GM18861 (cell line): Measurements from ENCODE around the gene PTPN14.
A peak's percentile ranks its signal among the peaks of the same experiment; 100 is the strongest.

Experiments
- ATAC-seq: cut with Tn5 transposase; IDR thresholded peaks from one replicate; pipeline ENCODE4 v1.9.1; 2021; ENCODE audit not compliant: unreplicated experiment

The PTPN14 gene

GRCh38 chr1:214317734-214318133, 233.7 kb downstream of the PTPN14 start:
- ATAC-seq, result no peak

- ATAC-seq, result no peak
These were observed 234.1 kb downstream of the PTPN14 start for GRCh38 chr1:214317300-214317699.

DNA sequence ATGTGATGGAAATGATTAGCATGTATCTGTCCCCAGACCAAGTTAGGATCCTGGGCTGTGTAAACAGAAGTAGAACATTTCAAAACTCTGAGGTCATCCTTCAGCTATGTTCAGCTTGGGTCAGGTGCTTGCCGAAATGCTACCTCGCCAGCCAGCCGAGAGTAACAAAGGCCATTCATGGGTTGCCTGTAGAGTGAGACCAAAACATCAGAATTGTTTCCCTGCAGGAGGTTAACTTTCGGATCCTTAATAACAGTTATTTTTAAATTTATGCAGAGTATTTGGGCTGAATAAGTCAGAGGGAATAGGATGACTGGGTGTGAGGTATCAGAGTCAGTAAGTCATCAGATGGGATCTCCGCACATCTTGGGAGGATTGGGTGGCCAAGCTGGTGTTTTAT, 234.8 kb downstream of the PTPN14 start:
- no peak for ATAC-seq

GRCh38 chr1:214314178-214314843, 237.1 kb downstream of the PTPN14 start:
- no peak for ATAC-seq

- ATAC-seq, result no peak
These were observed 238.8 kb downstream of the PTPN14 start for GRCh38 chr1:214312530-214313051.

DNA sequence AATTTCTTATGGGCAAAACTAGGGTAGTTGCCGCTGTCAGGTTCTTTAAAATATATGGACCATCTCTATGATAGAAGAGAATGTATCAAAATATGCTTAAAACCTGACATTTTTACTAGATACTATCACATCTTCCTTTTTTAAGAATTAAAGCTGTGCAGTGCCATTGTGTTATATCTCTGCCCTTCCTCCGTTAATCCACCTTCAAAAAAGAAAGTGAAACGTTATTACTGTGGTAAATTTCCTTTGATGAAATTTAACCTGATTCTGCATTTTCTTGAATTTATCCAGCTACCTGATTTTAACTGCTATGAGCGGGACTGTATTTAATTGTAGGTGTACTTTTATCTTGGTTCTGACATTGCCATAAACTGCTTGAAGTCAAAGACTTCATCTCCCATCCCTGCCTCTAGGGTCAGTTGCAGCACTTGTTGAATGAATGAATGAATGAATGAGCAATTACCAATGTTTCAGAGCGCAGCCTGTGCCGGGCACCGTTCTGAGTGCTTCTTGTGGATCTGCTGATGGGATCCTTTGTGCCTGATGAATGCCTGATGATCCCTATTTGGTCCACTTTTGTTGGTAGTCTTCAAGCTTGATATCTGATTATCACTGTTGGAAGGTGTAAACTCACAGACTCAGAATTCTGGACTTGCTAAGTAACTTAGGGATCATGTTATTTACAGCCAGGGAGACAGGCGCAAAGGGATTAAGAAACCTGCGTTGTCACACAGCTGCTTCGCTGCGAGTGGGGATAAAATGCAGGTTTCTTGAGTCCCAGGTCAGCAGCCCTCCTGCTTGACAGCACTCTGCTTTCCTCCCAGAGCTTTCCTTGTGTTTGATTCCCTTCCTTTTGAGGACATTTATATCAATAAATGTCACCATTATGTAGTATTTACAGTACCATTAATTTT, 240.4 kb downstream of the PTPN14 start:
- ATAC-seq, result no peak

- ATAC-seq, result peak; percentile 49
These were observed 241.4 kb downstream of the PTPN14 start for GRCh38 chr1:214310010-214310409.

DNA sequence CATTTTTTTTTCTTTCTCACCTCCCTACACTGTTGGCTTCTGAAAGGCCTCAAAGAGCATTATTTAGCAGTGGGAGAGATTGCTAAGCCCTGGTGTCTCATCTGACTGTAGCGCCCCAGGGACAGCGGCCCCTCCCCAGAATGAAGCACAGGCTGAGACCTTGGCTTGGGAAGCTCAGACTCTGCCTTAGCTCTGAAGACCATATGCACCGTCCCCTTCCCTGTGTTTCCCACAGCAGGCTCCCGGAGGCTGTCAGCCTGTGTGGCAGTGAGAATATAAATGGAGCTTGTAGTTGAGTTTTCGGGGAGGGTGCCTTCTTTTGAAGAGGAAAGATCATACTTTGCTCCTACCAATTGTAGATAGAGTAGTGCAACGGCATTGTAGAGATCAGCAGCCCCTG, 245.1 kb downstream of the PTPN14 start:
- ATAC-seq, result no peak

DNA sequence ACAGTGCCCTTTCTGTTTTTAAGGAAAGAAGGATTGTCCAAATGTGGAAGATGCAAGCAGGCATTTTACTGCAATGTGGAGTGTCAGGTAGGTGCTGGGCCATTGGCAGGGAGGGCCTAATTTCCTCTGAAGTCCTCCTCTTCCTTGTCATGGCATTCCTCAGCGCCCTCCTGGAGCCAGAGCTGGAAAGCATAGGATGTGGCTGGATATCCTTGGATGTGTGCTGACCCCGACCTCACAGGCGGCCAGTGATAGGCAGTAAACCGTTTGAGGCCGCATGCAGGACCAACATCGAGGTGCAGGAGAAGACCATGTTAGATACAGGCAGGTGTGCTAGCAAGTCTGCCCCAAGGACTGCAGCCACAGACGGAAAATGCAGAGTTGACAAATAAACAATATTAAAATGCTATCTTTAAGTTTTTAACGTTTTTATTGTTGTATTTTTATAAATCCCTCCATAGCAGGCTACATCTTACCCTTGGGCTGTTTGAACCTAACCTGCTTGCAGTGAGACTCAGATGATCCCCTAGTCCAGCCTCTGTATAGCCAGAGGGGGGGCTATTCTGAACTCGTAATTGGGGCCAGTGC, 246.1 kb downstream of the PTPN14 start:
- no peak for ATAC-seq

GRCh38 chr1:214303141-214303930, 248.1 kb downstream of the PTPN14 start:
- ATAC-seq, result no peak

DNA sequence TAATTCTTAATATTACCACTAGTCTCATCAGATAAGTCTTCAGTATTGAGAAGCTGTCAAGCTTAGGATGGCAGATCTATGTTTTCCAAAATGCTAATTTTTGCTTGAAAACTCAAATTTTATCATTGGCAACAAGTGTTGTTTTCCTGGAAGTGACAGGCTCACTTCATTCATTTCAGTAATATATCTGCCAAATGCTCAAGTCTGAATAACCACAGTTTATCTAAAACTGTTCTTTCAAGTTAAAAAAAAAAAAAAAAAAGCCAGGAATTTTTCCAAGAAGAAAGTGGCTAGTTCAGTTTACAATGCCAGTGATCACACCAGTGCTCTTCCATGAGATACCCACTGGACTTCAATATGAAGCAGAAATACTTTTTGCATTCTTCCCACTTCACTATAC, 249.9 kb downstream of the PTPN14 start:
- no peak for ATAC-seq

DNA sequence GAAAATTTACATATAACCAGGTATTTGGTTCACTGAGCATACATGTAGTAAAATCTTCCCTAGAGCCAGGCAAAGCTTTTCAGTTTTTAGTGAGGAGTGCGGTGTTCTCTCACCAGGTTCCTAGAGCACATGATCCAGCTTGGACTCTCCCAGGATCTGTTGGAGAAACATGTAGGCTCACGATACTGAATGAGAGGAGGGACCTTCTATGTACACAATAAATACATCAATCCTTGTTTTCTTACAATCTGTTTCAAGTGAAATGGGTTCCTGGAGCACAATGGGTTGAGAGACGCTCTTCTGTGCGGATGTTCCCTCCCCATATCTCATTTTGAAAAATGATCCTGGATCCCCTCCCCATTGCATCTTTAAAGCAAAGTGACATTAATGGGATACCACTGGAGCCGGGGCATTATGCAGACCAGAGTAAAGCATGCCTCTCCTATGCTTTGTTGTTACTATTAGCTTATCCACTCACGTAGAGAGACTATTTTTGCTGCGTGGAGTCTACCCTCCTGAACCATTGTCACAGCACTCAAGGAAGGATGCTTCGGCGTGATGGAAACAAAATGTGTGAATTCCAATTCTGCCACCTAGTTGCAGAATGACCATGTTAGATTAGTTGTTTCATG, 251.1 kb downstream of the PTPN14 start:
- no peak for ATAC-seq
